ENCODE results near the gene NKX2-2.

NKX2-2 gene

GRCh38 chr20:21465799-21466198, 48.1 kb downstream of the NKX2-2 start:
- DNase-seq (ENCODE audit: low read depth), result no peak
- no peak overlapping the region for H3K4me3 ChIP-seq (ENCODE audit: low read depth, low read length)

DNA sequence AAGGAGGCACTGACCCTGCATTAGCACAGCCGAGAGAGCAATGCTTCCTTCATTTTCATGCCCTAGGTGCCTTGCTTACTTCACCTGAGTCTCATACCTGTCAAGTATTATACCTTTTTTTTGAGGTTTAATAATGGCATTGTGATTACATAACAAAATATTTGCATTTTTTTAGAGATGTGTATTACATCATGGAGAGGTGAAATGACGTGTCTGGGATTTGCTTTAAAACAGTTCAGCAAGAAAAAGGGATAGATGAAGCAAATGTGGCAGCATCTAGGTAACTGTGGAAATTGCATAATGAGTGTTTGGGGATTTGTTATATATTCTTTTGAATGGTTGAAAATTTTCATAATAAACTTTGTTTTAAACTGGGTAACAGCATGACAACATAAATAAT, 48.9 kb downstream of the NKX2-2 start:
- no peak for DNase-seq (ENCODE audit: low read depth)
- no peak overlapping the region for H3K4me3 ChIP-seq (ENCODE audit: low read depth, low read length)

Measured in skeletal muscle cell (primary cell).